ENCODE data around the gene SIRT6. TPM values are rescaled to one million over a fixed set of nuclear protein-coding genes. Genes with fewer than 3 reads are reported as not detected.
"Not testable (repeated sequence)": the region's sequence is repeated elsewhere in the genome, so short reads cannot be mapped to it uniquely, and the experiment has no call there.

Gene SIRT6
- total RNA-seq, 4 donors from 2014 or later = 15.0 to 29.6 (median 21.0) TPM

DNA sequence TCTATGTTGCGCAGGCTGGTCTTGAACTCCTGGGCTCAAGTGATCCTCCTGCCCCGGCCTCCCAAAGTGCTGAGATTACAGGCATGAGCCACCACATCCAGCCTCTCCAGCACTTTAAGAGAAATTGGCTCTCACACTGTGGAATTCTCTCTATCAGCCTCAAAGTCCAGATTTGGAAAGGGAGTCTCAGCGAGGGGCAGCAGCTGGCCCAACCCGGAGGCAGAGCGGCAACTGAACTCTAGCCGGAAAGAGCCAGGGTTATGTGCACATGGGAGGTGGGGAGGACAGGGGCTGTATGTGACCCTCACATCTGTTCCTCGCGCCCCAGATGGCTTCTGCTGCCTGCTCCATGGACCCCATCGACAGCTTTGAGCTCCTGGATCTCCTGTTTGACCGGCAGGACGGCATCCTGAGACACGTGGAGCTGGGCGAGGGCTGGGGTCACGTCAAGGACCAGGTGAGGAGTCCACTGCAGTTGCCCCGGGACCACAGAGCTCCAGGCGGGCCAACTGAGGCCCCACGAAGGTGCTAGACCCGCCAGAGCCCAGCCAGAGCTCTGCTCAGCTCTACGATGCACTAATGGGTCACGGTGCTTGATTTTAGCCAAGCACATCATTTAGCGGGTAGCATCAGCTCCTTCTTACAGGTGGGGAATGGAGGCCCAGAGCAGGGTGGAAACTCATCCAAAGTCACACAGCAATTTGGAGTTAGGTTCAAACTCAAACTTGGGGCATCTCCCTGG is 27.6 kb downstream of the SIRT6 start:
- ATAC-seq (ENCODE audit: low FRiP score) (no peak), DNase-seq (ENCODE audit: low spot score) (no peak)
- TF ChIP-seq, protein P1, sequence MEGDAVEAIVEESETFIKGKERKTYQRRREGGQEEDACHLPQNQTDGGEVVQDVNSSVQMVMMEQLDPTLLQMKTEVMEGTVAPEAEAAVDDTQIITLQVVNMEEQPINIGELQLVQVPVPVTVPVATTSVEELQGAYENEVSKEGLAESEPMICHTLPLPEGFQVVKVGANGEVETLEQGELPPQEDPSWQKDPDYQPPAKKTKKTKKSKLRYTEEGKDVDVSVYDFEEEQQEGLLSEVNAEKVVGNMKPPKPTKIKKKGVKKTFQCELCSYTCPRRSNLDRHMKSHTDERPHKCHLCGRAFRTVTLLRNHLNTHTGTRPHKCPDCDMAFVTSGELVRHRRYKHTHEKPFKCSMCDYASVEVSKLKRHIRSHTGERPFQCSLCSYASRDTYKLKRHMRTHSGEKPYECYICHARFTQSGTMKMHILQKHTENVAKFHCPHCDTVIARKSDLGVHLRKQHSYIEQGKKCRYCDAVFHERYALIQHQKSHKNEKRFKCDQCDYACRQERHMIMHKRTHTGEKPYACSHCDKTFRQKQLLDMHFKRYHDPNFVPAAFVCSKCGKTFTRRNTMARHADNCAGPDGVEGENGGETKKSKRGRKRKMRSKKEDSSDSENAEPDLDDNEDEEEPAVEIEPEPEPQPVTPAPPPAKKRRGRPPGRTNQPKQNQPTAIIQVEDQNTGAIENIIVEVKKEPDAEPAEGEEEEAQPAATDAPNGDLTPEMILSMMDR (IDR thresholded peaks at IDR 0.05) = no peak

DNA sequence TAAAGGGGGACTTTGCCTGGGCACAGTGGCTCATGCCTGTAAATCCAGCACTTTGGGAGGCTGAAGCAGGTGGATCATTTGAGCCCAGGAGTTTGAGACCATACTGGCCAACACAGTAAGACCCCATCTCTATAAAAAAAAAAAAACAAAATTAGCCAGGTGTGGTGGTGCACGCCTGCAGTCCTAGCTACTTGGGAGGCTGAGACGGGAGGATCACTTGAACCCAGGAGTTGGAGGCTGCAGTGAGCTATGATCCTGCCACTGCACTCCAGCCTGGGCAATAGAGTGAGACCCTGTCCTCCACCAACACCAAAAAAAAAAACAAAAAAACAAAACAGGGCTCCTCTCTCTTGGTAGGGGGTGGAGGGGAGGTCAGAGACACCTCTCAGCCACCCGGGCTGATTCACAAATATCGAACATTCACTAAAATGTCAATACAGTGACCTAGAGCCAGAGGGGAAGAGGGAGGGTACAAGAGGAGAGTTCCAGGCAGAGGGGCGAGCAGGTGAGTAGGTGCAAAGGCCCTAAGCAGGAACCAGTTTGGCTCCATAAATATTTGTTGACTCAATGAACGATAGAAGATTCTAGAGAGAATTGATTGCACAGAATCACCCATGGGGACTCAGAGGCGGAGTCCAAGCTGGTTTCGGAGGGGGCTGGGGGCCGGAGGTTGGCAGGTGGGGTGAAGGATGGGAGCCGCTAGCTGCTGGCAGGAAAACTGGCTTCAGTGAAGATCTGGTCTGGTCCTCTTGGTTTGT is 29.9 kb downstream of the SIRT6 start:
- TF ChIP-seq, protein P1 (IDR thresholded peaks at IDR 0.05) = no peak
- no peak for DNase-seq (ENCODE audit: low spot score)
- no peak for ATAC-seq (ENCODE audit: low FRiP score)

DNA sequence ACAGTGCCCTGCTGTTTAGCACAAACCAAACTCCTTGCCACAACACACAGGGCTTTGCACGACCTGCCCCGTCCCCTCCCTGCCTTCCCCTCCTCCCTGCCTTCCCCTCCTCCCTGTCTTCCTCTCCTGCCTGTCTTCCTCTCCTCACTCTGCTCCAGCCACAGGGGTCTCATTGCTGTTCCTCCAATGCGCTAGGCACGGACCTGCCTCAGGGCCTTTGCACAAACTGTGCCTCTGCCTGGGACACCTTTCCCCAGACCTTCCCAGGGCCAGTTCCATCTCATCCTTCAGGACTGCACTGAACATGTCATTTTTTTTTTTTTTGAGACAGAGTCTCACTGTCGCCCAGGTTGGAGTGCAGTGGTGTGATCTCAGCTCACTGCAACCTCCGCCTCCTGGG is 30.7 kb downstream of the SIRT6 start:
- TF ChIP-seq, protein P1 (IDR thresholded peaks at IDR 0.05) = no peak
- DNase-seq (ENCODE audit: low spot score) (no peak), ATAC-seq (ENCODE audit: low FRiP score) (no peak)

DNA sequence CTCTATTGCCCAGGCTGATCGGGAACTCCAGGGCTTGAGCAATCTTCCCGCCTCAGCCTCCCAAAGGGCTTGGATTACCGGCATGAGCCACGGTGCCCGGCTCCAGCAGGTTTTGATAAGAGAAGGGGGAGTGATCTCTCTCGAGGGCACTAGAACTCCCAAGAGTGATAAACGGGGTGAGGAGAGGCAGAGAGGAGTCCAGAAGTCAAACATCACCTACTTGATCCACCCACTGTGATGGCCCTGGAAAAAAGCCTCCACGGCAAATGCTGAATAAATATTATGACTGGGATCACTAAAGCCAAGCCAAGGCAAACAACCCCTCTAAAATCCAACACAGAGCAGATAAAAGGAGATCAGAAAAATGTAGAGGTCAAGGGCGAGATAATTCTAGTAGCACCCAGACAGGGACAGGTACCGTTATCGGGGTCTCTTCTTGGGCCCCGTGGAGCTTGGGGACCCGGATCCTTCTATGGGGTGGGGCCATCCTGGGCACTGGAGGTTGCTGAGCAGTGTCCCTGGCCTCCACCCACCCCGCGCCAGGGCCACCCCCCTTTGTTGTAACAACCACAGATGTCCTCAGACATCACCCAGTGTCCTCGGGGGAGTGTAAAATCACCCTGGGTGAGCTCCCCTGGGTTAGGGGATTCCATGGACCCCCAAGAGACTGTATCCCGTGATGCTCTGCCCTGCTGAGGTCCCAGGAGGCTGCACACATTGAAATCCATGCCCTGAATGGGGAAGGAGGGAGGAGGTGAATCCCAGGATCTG is 32.7 kb downstream of the SIRT6 start:
- peak; percentile 75 for ATAC-seq (ENCODE audit: low FRiP score)
- no peak for DNase-seq (ENCODE audit: low spot score)
- TF ChIP-seq, protein P1 (IDR thresholded peaks at IDR 0.05) = no peak

DNA sequence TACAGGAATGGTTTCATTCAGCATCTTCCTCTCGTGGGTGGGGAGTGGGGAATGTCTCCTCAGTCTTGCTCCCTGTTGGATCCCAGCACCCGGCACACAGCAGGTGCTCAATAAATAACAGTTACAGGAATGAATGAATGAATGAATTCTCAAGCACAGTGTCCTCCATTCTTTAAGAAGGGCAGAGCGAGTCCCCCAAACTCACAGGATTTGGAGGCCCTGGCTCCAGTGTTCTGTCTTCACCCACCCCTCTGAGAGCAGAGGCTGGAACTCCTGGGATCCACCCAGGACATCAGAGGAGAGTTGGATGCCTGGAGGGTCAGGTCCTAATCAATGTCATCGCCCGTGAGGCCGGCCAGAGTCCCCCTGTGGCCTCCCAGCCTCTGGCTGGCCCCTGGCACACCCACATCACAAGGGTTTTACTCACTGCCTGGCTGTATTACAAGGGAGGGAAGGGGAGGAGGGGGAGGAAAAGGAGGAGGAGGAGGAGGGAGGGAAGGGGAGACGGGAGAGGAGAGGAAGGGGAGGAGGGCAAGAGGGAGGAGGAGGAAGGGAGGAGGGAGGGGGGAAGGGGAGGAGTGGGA is 37.6 kb downstream of the SIRT6 start:
- no peak for ATAC-seq (ENCODE audit: low FRiP score)
- TF ChIP-seq, protein P1 (IDR thresholded peaks at IDR 0.05) = no peak
- DNase-seq (ENCODE audit: low spot score) = no peak

DNA sequence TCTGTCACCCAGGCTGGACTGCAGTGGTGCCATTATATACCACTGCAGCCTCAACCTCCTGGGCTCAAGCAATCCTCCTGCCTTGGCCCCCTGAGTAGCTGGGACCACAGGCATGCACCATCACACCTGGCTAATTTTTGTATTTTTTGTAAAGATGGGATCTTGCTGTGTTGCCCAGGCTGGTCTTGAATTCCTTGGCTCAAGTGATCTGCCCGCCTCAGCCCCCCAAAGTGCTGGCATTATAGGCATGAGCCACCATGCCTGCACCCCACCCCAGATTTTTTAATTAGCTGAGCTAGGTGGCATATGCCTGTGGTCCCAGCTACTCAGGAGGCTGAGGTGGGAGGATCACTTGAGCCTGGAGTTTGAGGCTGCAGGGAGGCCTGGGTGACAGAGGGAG is 39.4 kb downstream of the SIRT6 start:
- DNase-seq (ENCODE audit: low spot score); ATAC-seq (ENCODE audit: low FRiP score): not testable (repeated sequence)

DNA sequence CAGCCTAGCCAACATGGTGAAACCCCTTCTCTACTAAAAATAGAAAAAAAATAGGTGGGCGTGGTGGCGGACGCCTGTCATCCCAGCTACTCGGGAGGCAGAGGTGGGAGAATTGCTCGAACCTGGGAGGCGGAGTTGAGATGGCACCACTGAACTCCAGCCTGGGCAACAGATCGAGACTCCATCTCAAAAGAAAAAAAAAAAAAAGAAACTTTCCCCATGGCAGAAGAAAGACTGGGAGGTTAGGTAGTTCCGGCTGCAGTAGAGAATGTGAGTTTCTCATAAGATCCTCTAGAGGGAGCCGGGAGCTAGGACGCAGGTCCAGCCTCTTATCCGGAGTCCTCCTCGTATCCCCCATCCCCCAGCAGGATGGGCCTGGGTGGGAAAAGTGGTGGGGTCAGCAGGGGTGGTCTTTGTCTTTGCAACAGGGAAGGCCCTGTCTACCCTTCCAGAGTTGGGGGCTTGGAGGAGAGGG is 42.1 kb downstream of the SIRT6 start:
- TF ChIP-seq, protein P1 (IDR thresholded peaks at IDR 0.05) = no peak

More for the DNA sequence above, 42.1 kb downstream of the SIRT6 start:
- no peak for DNase-seq (ENCODE audit: low spot score)
- ATAC-seq (ENCODE audit: low FRiP score) = peak; percentile 75
